ENCODE measurements around the gene TMCC3.

The TMCC3 gene

DNA sequence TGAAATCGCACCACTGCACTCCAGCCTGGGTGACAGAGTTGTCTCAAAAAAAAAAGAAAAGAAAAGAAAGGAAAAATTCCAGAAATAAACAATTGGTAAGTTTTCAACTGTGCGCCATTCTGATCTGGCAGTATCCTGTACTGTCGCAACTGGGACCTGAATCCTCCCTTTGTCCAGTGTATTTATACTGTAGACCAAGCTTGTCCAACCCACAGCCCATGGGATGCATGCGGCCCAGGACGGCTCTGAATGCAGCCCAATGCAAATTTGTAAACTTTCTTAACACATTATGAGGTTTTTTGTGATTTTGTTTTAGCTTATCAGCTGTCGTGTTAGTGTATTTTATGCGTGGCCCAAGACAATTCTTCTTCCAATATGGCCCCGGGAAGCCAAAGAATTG is 84.7 kb downstream of the TMCC3 start:
- Histone ChIP-seq H3K27me3 (ENCODE audit: control insufficient read depth, insufficient read depth, low read length) (no peaks in the 10 kb centered on the region), H3K9ac (ENCODE audit: low read depth, low read length) (no peak overlapping the region), H3K9me3 (ENCODE audit: control insufficient read depth, insufficient read depth, low read length) (no peaks in the 10 kb centered on the region), H3K4me1 (ENCODE audit: control insufficient read depth, insufficient read depth, low read length) (peaks cover 8% of the 10 kb centered on the region), H3K4me3 (ENCODE audit: low read depth, low read length) (no peak overlapping the region), H3K36me3 (ENCODE audit: control insufficient read depth, insufficient read depth, low read length) (no peaks in the 10 kb centered on the region), H3K27ac (ENCODE audit: low read depth, low read length) (no peak overlapping the region)

DNA sequence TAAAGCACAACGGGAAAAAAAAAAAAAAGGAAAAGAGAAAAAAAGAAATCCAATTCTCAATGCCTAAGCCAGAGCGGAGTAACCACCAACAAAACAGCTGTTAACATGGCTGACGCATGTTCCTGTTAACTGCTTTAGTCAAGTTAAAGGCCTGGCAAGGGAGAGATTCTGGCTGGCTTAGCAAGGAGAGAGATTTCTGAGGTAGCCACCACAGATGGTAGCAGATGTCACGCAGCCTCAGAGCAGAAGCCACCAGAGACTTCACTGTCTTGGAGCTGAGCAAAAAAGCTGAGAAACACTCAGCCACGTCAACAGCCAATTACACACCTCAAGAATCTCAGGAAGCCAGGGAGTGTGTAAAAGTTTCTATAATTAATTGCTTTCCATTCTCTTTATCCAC is 87.1 kb downstream of the TMCC3 start:
- Histone ChIP-seq H3K27me3 (ENCODE audit: control insufficient read depth, insufficient read depth, low read length) (no peaks in the 10 kb centered on the region), H3K4me1 (ENCODE audit: control insufficient read depth, insufficient read depth, low read length) (peaks cover 14% of the 10 kb centered on the region), H3K9ac (ENCODE audit: low read depth, low read length) (no peak overlapping the region), H3K4me3 (ENCODE audit: low read depth, low read length) (no peak overlapping the region), H3K9me3 (ENCODE audit: control insufficient read depth, insufficient read depth, low read length) (no peaks in the 10 kb centered on the region), H3K36me3 (ENCODE audit: control insufficient read depth, insufficient read depth, low read length) (no peaks in the 10 kb centered on the region), H3K27ac (ENCODE audit: low read depth, low read length) (no peak overlapping the region)

GRCh38 chr12:94561943-94562411 is 88.4 kb downstream of the TMCC3 start:
- Histone ChIP-seq H3K27me3 (ENCODE audit: control insufficient read depth, insufficient read depth, low read length) (no peaks in the 10 kb centered on the region), H3K9me3 (ENCODE audit: control insufficient read depth, insufficient read depth, low read length) (no peaks in the 10 kb centered on the region), H3K27ac (ENCODE audit: low read depth, low read length) (no peak overlapping the region), H3K4me1 (ENCODE audit: control insufficient read depth, insufficient read depth, low read length) (peaks cover 14% of the 10 kb centered on the region), H3K36me3 (ENCODE audit: control insufficient read depth, insufficient read depth, low read length) (no peaks in the 10 kb centered on the region), H3K9ac (ENCODE audit: low read depth, low read length) (no peak overlapping the region), H3K4me3 (ENCODE audit: low read depth, low read length) (no peak overlapping the region)

DNA sequence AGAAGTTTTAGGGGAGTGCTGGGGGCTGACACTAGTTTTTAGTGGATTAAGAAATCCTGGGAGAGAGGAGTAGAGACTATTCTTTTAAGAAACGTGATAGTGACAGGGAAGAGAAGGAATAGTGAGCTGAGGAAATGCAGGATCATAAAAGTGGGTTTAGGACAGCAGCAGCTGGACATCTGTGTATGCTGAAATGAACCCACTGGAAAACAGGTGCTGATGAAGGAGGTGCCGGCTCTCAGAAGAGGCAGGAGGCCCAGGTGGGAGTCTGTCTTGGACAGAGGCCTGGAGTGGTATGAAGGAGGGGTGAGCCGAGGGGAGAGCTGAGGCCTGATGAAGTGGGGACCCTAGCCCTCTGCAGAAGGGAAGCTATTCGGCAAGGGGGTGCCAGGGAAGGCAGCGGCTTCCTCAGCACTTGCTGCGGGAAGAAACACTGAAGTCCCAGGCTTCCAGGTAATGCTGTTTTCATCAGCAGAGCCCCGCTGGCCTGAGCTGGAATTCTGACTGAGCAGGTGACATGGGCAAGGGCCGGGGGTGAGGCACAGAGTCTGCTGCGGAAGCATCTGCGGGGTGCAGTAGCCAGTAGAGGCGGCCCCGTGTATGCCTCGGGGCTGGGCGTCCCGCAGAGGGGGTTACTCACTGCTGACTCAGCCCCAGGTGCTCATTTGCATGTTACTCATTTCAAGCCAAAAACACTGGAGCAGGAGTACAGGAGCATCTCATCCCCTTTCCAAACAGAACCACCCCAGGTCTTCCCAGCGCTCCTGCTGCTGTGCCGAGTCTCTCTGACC is 89.7 kb downstream of the TMCC3 start:
- Histone ChIP-seq H3K27me3 (ENCODE audit: control insufficient read depth, insufficient read depth, low read length) (no peaks in the 10 kb centered on the region), H3K4me3 (ENCODE audit: low read depth, low read length) (peak overlapping the region; percentile 41; the same call in 1 of the 2 replicates), H3K27ac (ENCODE audit: low read depth, low read length) (peak overlapping the region; percentile 88), H3K9ac (ENCODE audit: low read depth, low read length) (no peak overlapping the region), H3K9me3 (ENCODE audit: control insufficient read depth, insufficient read depth, low read length) (no peaks in the 10 kb centered on the region), H3K4me1 (ENCODE audit: control insufficient read depth, insufficient read depth, low read length) (peaks cover 14% of the 10 kb centered on the region), H3K36me3 (ENCODE audit: control insufficient read depth, insufficient read depth, low read length) (no peaks in the 10 kb centered on the region)

- Histone ChIP-seq H3K9me3 (ENCODE audit: control insufficient read depth, insufficient read depth, low read length) (no peaks in the 10 kb centered on the region), H3K9ac (ENCODE audit: low read depth, low read length) (no peak overlapping the region), H3K4me1 (ENCODE audit: control insufficient read depth, insufficient read depth, low read length) (peaks cover 14% of the 10 kb centered on the region), H3K27ac (ENCODE audit: low read depth, low read length) (no peak overlapping the region), H3K36me3 (ENCODE audit: control insufficient read depth, insufficient read depth, low read length) (no peaks in the 10 kb centered on the region), H3K4me3 (ENCODE audit: low read depth, low read length) (no peak overlapping the region), H3K27me3 (ENCODE audit: control insufficient read depth, insufficient read depth, low read length) (no peaks in the 10 kb centered on the region)
These were observed 91.7 kb downstream of the TMCC3 start for GRCh38 chr12:94558612-94559011.

DNA sequence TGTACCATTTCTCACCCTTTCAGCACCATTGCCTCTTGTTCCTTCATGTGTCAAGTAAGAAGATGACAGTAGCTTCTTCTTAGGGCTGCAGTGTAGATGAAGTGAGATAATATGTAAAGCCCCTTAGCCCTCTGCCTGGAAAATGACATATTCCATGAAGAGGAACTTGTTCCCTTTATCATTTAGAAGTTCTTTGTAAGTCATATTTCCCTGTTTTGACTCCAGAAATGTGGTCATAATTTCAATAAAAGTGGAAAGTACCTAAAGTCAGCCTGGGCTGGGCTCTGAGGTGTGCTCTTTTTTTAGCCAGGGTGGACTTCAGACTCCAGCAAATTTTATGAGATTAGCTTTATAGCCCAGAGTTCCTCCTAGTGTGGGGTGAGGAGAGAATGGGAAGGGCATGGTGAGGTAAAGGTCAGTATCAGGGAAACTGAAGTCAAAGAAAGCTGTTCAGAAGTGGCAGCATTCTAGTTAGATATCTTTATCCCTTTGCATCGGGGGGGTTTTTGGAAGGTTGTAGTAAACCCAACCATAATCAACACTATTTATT is 92.5 kb downstream of the TMCC3 start:
- Histone ChIP-seq H3K4me1 (ENCODE audit: control insufficient read depth, insufficient read depth, low read length) (peaks cover 14% of the 10 kb centered on the region), H3K27ac (ENCODE audit: low read depth, low read length) (no peak overlapping the region)

DNA sequence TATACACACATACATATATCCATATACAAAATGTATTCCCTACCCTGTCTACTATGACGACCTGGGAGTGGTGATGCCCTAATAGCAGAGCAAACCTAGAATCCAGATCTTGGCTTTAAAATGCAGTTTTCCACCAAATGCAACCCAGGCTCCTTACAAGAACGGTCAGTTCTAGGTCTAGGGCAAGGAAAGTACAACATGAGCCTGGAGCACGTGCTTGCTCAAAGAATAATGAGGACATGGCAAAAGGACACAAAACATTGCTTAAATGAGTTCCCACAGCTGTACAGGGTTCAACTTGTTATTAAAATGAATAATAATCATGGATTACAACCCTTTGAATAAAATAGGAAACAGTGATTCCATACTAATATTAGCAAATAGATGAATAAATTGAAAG is 94.7 kb downstream of the TMCC3 start:
- no peaks in the 10 kb centered on the region for H3K9me3 ChIP-seq (ENCODE audit: control insufficient read depth, insufficient read depth, low read length)
- no peaks in the 10 kb centered on the region for H3K36me3 ChIP-seq (ENCODE audit: control insufficient read depth, insufficient read depth, low read length)
- no peak overlapping the region for H3K4me3 ChIP-seq (ENCODE audit: low read depth, low read length)
- no peak overlapping the region for H3K9ac ChIP-seq (ENCODE audit: low read depth, low read length)
- no peak overlapping the region for H3K27ac ChIP-seq (ENCODE audit: low read depth, low read length)
- peaks cover 6% of the 10 kb centered on the region for H3K4me1 ChIP-seq (ENCODE audit: control insufficient read depth, insufficient read depth, low read length)
- no peaks in the 10 kb centered on the region for H3K27me3 ChIP-seq (ENCODE audit: control insufficient read depth, insufficient read depth, low read length)

More for the DNA sequence above, 92.5 kb downstream of the TMCC3 start:
- H3K27me3 ChIP-seq (ENCODE audit: control insufficient read depth, insufficient read depth, low read length): no peaks in the 10 kb centered on the region
- H3K9me3 ChIP-seq (ENCODE audit: control insufficient read depth, insufficient read depth, low read length): no peaks in the 10 kb centered on the region
- no peak overlapping the region for H3K4me3 ChIP-seq (ENCODE audit: low read depth, low read length)
- H3K36me3 ChIP-seq (ENCODE audit: control insufficient read depth, insufficient read depth, low read length): no peaks in the 10 kb centered on the region
- H3K9ac ChIP-seq (ENCODE audit: low read depth, low read length): no peak overlapping the region

DNA sequence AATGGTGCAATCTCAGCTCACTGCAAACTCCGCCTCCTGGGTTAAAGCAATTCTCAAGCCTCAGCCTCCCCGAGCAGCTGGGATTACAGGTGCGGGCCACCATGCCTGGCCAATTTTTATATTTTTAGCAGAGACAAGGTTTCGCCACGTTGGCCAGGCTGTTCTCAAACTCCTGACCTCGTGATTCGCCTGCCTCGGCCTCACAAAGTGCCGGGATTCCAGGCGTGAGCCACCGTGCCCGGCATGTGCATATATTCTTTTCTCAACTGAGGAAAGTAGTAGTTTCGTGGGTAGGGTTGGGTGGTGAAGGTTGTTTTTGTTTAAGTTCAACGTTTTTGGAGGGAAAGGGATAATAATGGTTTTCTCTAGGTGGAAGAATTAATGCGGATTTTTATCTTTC is 96.5 kb downstream of the TMCC3 start:
- Histone ChIP-seq H3K9me3 (ENCODE audit: control insufficient read depth, insufficient read depth, low read length) (no peaks in the 10 kb centered on the region), H3K9ac (ENCODE audit: low read depth, low read length) (no peak overlapping the region), H3K36me3 (ENCODE audit: control insufficient read depth, insufficient read depth, low read length) (no peaks in the 10 kb centered on the region), H3K27ac (ENCODE audit: low read depth, low read length) (no peak overlapping the region), H3K4me3 (ENCODE audit: low read depth, low read length) (no peak overlapping the region), H3K27me3 (ENCODE audit: control insufficient read depth, insufficient read depth, low read length) (no peaks in the 10 kb centered on the region), H3K4me1 (ENCODE audit: control insufficient read depth, insufficient read depth, low read length) (no peaks in the 10 kb centered on the region)

DNA sequence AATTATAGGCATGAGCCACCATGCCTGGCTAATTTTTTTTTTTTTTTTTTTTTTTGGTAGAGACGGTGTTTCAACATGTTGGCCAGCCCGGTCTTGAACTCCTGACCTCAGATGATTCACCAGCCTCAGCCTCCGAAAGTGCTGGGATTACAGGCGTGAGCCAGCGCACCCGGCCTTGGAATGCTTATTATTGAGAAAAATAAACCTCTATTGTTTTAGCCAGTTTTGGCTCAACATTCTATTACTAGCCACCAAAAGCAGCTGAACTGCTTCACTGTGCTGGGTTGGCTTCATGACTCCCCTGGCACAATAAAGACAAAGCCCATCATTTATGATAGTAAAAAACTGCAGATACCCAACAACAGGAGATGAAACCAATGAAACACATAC is 97.2 kb downstream of the TMCC3 start:
- Histone ChIP-seq H3K9ac (ENCODE audit: low read depth, low read length) (no peak overlapping the region), H3K36me3 (ENCODE audit: control insufficient read depth, insufficient read depth, low read length) (no peaks in the 10 kb centered on the region), H3K9me3 (ENCODE audit: control insufficient read depth, insufficient read depth, low read length) (no peaks in the 10 kb centered on the region), H3K4me1 (ENCODE audit: control insufficient read depth, insufficient read depth, low read length) (no peaks in the 10 kb centered on the region), H3K27me3 (ENCODE audit: control insufficient read depth, insufficient read depth, low read length) (no peaks in the 10 kb centered on the region), H3K27ac (ENCODE audit: low read depth, low read length) (no peak overlapping the region), H3K4me3 (ENCODE audit: low read depth, low read length) (no peak overlapping the region)

DNA sequence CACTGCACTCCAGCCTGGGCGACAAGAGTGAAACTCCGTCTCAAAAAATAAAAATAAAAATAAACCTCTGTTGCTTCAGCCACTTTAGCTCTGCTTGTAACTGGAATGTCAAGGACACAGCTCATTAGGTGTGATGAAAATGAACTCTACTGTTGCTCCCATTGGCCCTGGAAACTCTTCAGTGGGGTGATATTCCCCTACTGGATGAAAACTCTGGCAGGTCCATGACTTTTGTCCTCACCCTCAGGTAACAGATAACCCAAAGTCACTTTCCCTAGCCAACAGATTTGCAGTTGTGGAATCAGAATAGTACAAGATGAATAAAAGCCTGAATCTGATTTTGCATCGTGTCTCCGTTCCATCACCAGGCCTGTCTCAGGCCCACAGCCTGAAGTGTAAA is 98.5 kb downstream of the TMCC3 start:
- Histone ChIP-seq H3K27me3 (ENCODE audit: control insufficient read depth, insufficient read depth, low read length) (no peaks in the 10 kb centered on the region), H3K36me3 (ENCODE audit: control insufficient read depth, insufficient read depth, low read length) (no peaks in the 10 kb centered on the region), H3K9ac (ENCODE audit: low read depth, low read length) (no peak overlapping the region), H3K4me1 (ENCODE audit: control insufficient read depth, insufficient read depth, low read length) (no peaks in the 10 kb centered on the region), H3K4me3 (ENCODE audit: low read depth, low read length) (no peak overlapping the region), H3K27ac (ENCODE audit: low read depth, low read length) (no peak overlapping the region), H3K9me3 (ENCODE audit: control insufficient read depth, insufficient read depth, low read length) (peaks cover 6% of the 10 kb centered on the region)

DNA sequence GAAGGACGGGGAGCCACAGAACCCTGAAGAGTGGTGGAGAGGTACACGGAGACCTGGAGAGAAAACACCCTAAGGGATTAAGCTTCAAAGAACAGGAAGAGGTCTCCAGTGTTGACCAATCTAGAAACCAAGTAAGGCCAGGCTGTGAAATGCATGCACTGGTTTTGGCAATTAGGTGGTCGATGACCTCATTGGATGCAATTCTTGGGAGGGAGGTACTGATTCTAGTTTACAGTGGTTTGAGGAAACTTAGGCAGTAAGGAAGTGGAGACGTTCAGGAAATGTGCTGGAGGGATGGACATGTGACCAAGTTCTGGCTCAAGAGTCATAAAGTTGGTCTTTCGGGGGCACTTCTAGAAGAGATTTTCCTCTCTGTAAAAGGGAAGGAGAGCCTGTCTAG is 99.4 kb downstream of the TMCC3 start:
- Histone ChIP-seq H3K36me3 (ENCODE audit: control insufficient read depth, insufficient read depth, low read length) (no peaks in the 10 kb centered on the region), H3K9me3 (ENCODE audit: control insufficient read depth, insufficient read depth, low read length) (peaks cover 11% of the 10 kb centered on the region), H3K4me3 (ENCODE audit: low read depth, low read length) (no peak overlapping the region), H3K27me3 (ENCODE audit: control insufficient read depth, insufficient read depth, low read length) (no peaks in the 10 kb centered on the region), H3K4me1 (ENCODE audit: control insufficient read depth, insufficient read depth, low read length) (no peaks in the 10 kb centered on the region), H3K9ac (ENCODE audit: low read depth, low read length) (no peak overlapping the region), H3K27ac (ENCODE audit: low read depth, low read length) (no peak overlapping the region)
